ENCODE results near the gene ERICH6B.
A peak's percentile ranks its signal among the peaks of the same experiment; 100 is the strongest.

The ERICH6B gene

DNA sequence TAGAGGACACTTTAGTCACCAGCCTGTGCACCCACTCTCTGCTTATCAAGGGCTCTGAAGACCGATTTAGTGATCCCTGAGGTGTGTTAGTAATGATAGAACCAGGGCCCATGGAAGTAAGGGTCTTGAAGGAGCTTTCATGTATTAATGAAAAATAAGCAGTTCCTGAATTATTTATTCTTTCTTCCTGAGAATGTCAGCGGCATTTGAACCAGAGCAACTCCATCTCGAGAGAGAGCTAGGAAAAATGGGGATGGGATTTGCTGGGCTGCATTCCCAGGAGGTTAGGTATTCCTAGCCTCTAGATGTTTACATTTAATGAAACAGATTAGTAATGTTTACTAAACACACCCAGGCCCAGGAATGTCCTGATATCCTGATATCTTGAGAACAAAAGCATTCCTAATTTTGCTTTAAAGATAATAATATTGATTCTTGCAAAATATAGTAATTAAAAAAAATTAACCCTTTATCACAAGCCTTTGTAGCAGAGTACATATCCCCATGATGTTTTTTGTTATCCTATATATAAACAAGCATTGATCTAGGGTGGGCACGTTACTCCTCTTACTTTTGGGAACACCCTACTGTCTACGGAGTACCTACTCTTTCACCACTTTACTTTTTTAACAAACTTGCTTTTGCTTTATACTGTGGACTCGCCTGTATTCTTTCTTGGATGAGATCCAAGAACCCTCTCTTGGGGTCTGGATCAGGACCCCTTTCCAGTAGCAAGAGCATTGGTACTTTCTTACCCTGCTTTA, 87.7 kb downstream of the ERICH6B start:
- no peak for DNase-seq (ENCODE audit: extremely low read depth, low read depth)
- TF ChIP-seq, protein P1, sequence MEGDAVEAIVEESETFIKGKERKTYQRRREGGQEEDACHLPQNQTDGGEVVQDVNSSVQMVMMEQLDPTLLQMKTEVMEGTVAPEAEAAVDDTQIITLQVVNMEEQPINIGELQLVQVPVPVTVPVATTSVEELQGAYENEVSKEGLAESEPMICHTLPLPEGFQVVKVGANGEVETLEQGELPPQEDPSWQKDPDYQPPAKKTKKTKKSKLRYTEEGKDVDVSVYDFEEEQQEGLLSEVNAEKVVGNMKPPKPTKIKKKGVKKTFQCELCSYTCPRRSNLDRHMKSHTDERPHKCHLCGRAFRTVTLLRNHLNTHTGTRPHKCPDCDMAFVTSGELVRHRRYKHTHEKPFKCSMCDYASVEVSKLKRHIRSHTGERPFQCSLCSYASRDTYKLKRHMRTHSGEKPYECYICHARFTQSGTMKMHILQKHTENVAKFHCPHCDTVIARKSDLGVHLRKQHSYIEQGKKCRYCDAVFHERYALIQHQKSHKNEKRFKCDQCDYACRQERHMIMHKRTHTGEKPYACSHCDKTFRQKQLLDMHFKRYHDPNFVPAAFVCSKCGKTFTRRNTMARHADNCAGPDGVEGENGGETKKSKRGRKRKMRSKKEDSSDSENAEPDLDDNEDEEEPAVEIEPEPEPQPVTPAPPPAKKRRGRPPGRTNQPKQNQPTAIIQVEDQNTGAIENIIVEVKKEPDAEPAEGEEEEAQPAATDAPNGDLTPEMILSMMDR (IDR thresholded peaks at IDR 0.05; ENCODE audit: low read depth, low read length), result no peak

DNA sequence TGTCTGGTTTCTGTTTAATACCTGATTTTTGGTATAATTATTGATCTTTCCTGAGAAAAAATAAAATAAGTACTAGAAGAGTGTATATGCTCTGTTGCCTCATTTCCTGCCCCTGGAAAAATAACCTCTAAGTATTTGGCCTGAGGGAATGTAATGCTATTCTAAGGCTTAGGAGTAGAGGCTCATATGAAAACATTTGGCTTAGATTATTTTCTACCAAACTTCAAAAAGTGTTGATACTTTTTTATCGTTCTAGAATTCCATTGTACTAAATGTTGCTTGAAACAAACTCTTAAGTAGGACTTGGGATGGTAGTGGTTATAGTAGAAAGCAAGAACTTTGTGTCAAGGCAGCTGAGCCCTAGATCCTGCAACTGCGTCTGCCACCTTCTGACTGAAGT, 93.0 kb downstream of the ERICH6B start:
- TF ChIP-seq, protein P1 (IDR thresholded peaks at IDR 0.05; ENCODE audit: low read depth, low read length), result no peak
- DNase-seq (ENCODE audit: extremely low read depth, low read depth), result peak; percentile 30

DNA sequence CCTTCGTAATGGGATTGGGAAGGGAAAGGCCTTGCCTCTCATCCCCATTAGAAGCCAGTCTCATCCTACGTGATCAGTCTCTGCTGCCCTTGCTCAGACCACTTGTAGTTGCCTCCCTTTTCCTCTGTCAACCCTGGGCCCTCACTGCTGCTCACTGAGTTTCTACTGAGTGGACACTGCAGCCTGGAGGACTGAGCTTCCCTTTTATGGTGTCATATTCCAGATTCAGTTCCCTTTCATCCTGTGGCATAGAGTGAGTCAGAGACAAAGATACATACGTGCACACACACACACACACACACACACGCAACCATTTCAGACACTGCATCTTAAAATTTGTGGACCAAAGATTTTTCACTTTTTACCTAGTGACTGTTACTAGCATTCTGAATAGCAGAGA, 94.2 kb downstream of the ERICH6B start:
- no peak for DNase-seq (ENCODE audit: extremely low read depth, low read depth)

DNA sequence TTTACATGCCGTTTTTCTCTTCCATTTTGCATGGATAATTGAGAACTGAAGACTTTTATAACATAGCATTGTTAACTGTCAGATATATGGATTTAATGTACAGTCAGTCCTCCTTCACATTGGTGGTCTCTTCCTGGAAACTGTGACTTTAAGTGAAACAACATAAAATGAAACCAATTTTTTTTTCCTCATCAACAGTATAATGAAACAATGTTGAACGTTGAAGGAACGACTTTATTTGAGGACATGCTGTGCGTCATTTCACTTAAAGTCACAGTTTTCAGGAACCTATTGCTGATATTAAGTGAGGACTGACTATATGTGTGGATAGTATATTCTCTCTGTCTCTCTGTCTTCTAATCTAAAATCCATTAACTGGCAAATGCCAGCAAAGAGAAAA, 96.0 kb downstream of the ERICH6B start:
- TF ChIP-seq, protein P1 (IDR thresholded peaks at IDR 0.05; ENCODE audit: low read depth, low read length), result no peak
- DNase-seq (ENCODE audit: extremely low read depth, low read depth), result no peak

More for the DNA sequence above, 94.2 kb downstream of the ERICH6B start:
- TF ChIP-seq, protein P1 (IDR thresholded peaks at IDR 0.05; ENCODE audit: low read depth, low read length), result no peak

DNA sequence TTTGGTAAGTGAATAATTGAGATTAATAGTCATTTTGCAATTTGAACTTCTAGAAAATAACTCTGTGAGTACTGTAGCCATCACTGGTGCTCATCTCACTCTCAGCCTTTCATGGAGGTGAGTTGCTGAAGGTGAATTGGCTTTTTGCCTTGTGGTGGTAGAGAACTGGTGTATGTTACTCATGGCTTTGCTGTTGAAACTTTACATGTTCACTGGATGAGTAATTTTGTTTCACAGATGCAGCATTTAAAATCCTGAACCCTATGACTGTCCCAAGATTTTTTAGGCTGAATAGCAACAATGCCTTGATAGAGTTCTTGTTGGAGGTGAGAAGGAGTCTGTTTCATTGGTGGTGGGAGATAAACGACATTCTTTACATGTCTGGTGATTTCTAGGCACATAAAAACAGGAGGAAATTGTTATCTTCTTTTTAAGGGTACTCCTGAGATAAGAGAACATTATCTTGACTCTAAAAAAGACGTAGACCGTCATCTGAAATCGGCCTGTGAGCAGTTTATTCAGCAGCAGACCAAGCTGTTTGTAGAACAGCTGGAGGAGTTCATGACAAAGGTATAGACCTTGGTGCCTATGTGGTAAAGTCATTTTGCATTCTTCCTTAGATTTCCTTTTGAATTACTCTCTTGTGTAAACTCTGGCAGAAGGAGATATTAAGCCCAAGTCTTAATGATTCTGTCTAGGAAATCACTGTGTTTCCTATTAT, 96.9 kb downstream of the ERICH6B start:
- TF ChIP-seq, protein P1 (IDR thresholded peaks at IDR 0.05; ENCODE audit: low read depth, low read length), result no peak
- DNase-seq (ENCODE audit: extremely low read depth, low read depth), result no peak

DNA sequence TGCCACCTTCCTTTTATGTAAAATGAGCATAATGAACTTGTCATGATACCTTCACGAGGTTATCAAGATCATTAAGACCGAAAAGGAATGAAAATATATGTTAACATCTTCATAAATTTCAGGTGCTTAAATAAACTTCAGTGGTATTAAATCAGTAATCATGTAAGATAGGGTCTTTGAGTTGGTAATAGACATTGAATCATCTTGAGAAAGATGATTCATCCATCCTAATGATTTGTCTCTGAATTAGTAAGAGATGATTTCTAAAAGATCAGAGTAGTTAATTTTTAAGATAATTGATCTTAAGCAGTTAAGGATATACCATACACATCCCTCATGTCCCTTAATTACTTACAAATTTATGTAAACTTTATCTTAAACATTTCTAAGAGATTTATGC, 98.8 kb downstream of the ERICH6B start:
- TF ChIP-seq, protein P1 (IDR thresholded peaks at IDR 0.05; ENCODE audit: low read depth, low read length), result no peak
- no peak for DNase-seq (ENCODE audit: extremely low read depth, low read depth)

DNA sequence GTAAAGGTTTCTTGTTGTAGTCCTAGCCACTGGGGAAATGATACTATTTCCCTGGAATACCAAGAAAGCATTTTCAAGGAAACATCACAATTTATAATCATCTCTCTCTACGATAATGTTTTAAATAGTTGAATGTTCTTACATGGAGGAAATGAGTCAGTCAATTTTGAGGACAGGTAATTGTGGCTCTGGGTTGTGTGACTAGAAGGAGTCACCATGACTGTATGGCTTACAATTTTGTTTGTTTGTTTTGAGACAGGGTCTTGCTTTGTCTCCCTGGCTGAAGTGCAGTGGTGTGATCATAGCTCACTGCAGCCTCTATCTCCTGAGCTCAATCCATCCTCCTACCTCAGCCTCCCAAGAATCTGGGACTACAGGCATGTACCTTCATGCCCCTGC, 103.4 kb downstream of the ERICH6B start:
- DNase-seq (ENCODE audit: extremely low read depth, low read depth), result no peak
- TF ChIP-seq, protein P1 (IDR thresholded peaks at IDR 0.05; ENCODE audit: low read depth, low read length), result no peak
